Keratinocyte (primary cell): ENCODE data around the gene PTPRD. TPM values are rescaled to one million over a fixed set of nuclear protein-coding genes. Genes with fewer than 3 reads are reported as not detected.

Experiments used
- DNase-seq: peaks from one replicate; pipeline ENCODE4 v3.0.0-alpha.2; 2011; ENCODE audit warnings: low read depth, missing footprints, low spot score
- FAIRE-seq: peaks from 2 replicates; lab custom pipeline; 2011; peaks lifted over from hg19 to GRCh38; lab: Jason Lieb, UNC
- H2AFZ ChIP-seq: 2 replicates; pipeline ENCODE4 v1.6.0; 2012; ENCODE audit warnings: low read length, control low read depth, inconsistent platforms; ENCODE audit not compliant: control insufficient read depth
- H3K27ac ChIP-seq: 2 replicates; pipeline ENCODE4 v1.5.1; 2011; ENCODE audit warnings: low read length; ENCODE audit not compliant: control insufficient read depth, insufficient read depth
- H3K27me3 ChIP-seq: 3 replicates; pipeline ENCODE4 v1.6.0; 2011; ENCODE audit warnings: low read length; ENCODE audit not compliant: control insufficient read depth, insufficient read depth; ENCODE audit errors: extremely low read depth
- H3K36me3 ChIP-seq, 2 experiments: 2 replicates in 1 of 2; 3 replicates in 1 of 2; pipeline ENCODE4 v1.5.1; 2011; ENCODE audit warnings: low read length in 2 of 2, mild to moderate bottlenecking in 1 of 2; ENCODE audit not compliant: control insufficient read depth in 2 of 2, insufficient read depth in 2 of 2; ENCODE audit errors: extremely low read depth in 1 of 2
- H3K4me1 ChIP-seq: 3 replicates; pipeline ENCODE4 v1.5.1; 2011; ENCODE audit warnings: low read length; ENCODE audit not compliant: control insufficient read depth, insufficient read depth; ENCODE audit errors: extremely low read depth
- H3K4me2 ChIP-seq: 3 replicates; pipeline ENCODE4 v1.6.0; 2011; ENCODE audit warnings: low read depth, low read length; ENCODE audit not compliant: control insufficient read depth, insufficient read depth; ENCODE audit errors: extremely low read depth
- H3K4me3 ChIP-seq, 3 experiments: fragments of 200-600 bp in 1 of 3; sonication (generic) in 1 of 3; 2 replicates in 2 of 3; 3 replicates in 1 of 3; pipeline ENCODE4 v1.5.1; 2011 to 2016; ENCODE audit warnings: low read length in 3 of 3, mild to moderate bottlenecking in 3 of 3, control low read depth in 2 of 3, inconsistent platforms in 1 of 3, low read depth in 1 of 3, mixed read lengths in 1 of 3, mixed run types in 1 of 3, moderate library complexity in 1 of 3; ENCODE audit not compliant: control insufficient read depth in 2 of 3, insufficient read depth in 2 of 3; ENCODE audit errors: extremely low read depth in 1 of 3
- H3K79me2 ChIP-seq: 2 replicates; pipeline ENCODE4 v1.6.0; 2012; ENCODE audit warnings: low read length; ENCODE audit not compliant: control insufficient read depth, insufficient read depth
- H3K9ac ChIP-seq: 3 replicates; pipeline ENCODE4 v1.6.0; 2011; ENCODE audit warnings: low read length; ENCODE audit not compliant: control insufficient read depth, insufficient read depth; ENCODE audit errors: extremely low read depth
- H3K9me1 ChIP-seq: 3 replicates; pipeline ENCODE4 v1.6.0; 2011; ENCODE audit warnings: low read length; ENCODE audit not compliant: control insufficient read depth, insufficient read depth; ENCODE audit errors: extremely low read depth
- H3K9me3 ChIP-seq: 2 replicates; pipeline ENCODE4 v1.5.1; 2012; ENCODE audit warnings: low read depth, low read length; ENCODE audit not compliant: control insufficient read depth
- H4K20me1 ChIP-seq: 3 replicates; pipeline ENCODE4 v1.6.0; 2011; ENCODE audit warnings: low read length; ENCODE audit not compliant: control insufficient read depth, insufficient read depth; ENCODE audit errors: extremely low read depth
- CTCF ChIP-seq, 3 experiments: IDR thresholded peaks in 1 of 3; conservative IDR thresholded peaks in 1 of 3; optimal IDR thresholded peaks in 1 of 3; 2 replicates in 2 of 3; 3 replicates in 1 of 3; pipeline versions ENCODE3 to v1.5.1; 2011; ENCODE audit warnings: low read length in 3 of 3, mild to moderate bottlenecking in 3 of 3, moderate library complexity in 2 of 3, control low read depth in 1 of 3, inconsistent platforms in 1 of 3; ENCODE audit not compliant: insufficient read depth in 2 of 3; ENCODE audit errors: extremely low read depth in 1 of 3
- EZH2 ChIP-seq: IDR thresholded peaks from one replicate; pipeline ENCODE4 v1.6.1; 2012; ENCODE audit warnings: inconsistent platforms, mild to moderate bottlenecking, low read length, moderate library complexity
- dilution Hi-C: fragments of 300-500 bp; cut with MboI; formaldehyde crosslinking; loops from one replicate; pipeline ENCODE4 v1.7.0; 2020; ENCODE audit warnings: low sequenced_read_pairs; ENCODE audit not compliant: extremely low pct_ligation_motif_present
- polyA plus RNA-seq, 5 experiments: library from polyadenylated mRNA; depleted of rRNA in 3 of 5; stranded (reverse) in 3 of 5; stranded (forward) in 1 of 5; unstranded in 1 of 5; fragments of >200 nt; gene quantifications; 1 replicate in 1 of 5; 2 replicates in 3 of 5; 3 replicates in 1 of 5; pipeline versions ENCODE4 v1.2.1 to v1.2.3, GENCODE V29; 2011 to 2012; ENCODE audit warnings: missing spikeins in 2 of 5, low read depth in 1 of 5, low replicate concordance in 1 of 5

The PTPRD gene
- polyA plus RNA-seq, 1 donor (not counting 4 experiments of a cell fraction or from before 2014, with no cell fraction given) = 0.10 TPM

- Histone ChIP-seq H3K9ac (no peak overlapping the region), H3K4me2 (no peak overlapping the region), H3K27me3 (no peaks in the 10 kb centered on the region), H4K20me1 (no peaks in the 10 kb centered on the region), H3K4me1 (no peaks in the 10 kb centered on the region), H3K27ac (no peak overlapping the region), H3K79me2 (no peaks in the 10 kb centered on the region), H3K4me3 (no peak overlapping the region), H3K9me3 (no peaks in the 10 kb centered on the region), H3K9me1 (no peaks in the 10 kb centered on the region), H2AFZ (no peak overlapping the region), H3K36me3 (no peaks in the 10 kb centered on the region)
- no peak for TF ChIP-seq CTCF (optimal IDR thresholded peaks at IDR 0.05 in 1 of 3, IDR thresholded peaks at IDR 0.05 in 1 of 3, conservative IDR thresholded peaks at IDR 0.05 in 1 of 3; ENCODE audit: extremely low read depth in 1 of 3, insufficient read depth in 2 of 3, low read length in 3 of 3)
- TF ChIP-seq EZH2 = no peak
- DNase-seq = no peak
- FAIRE-seq = no peak
- dilution Hi-C loops = no loop called here
Measured at GRCh38 chr9:8622222-8622802, 1990.5 kb downstream of the PTPRD start.

- Histone ChIP-seq H3K4me3 (no peak overlapping the region), H3K79me2 (no peaks in the 10 kb centered on the region), H3K27ac (no peak overlapping the region), H3K4me2 (no peak overlapping the region), H4K20me1 (no peaks in the 10 kb centered on the region), H3K9me3 (no peaks in the 10 kb centered on the region), H3K9me1 (no peaks in the 10 kb centered on the region), H3K27me3 (no peaks in the 10 kb centered on the region), H3K4me1 (no peaks in the 10 kb centered on the region), H2AFZ (no peak overlapping the region), H3K9ac (no peak overlapping the region), H3K36me3 (no peaks in the 10 kb centered on the region)
- DNase-seq = no peak
- TF ChIP-seq CTCF (optimal IDR thresholded peaks at IDR 0.05 in 1 of 3, IDR thresholded peaks at IDR 0.05 in 1 of 3, conservative IDR thresholded peaks at IDR 0.05 in 1 of 3; ENCODE audit: extremely low read depth in 1 of 3, insufficient read depth in 2 of 3, low read length in 3 of 3) = no peak
- dilution Hi-C loops = no loop called here
- FAIRE-seq = no peak
Measured at GRCh38 chr9:8621416-8621815, 1991.4 kb downstream of the PTPRD start.
